Activated CD4-positive, alpha-beta T cell treated with anti-CD3 and anti-CD28 coated beads, Interleukin-2, amount 10 ng/mL, durations not matched to agents 7 days and 5 days (primary cell): ENCODE measurements around the gene KRT25. TPM values are rescaled to one million over a fixed set of nuclear protein-coding genes. Genes with fewer than 3 reads are reported as not detected.
"Not testable (repeated sequence)": the region's sequence is repeated elsewhere in the genome, so short reads cannot be mapped to it uniquely, and the experiment has no call there.

Experiments used
- CTCF ChIA-PET: fragments of 350-600 bp; sonication (Branson Sonifier 250); formaldehyde crosslinking; loops from one replicate; lab custom pipeline; 2021; ENCODE audit warnings: antibody characterized with exemption; lab: Charles Lee
- POLR2A ChIA-PET: fragments of 350-600 bp; sonication (Branson Sonifier 250); formaldehyde crosslinking; loops from one replicate; lab custom pipeline; 2021; ENCODE audit warnings: antibody characterized with exemption; lab: Charles Lee
- DNase-seq: peaks from one replicate; pipeline ENCODE4 v3.0.0-alpha.2; 2020
- H3K27ac Mint-ChIP-seq: one replicate; pipeline ENCODE4 v1.8.0; 2021; ENCODE audit warnings: mild to moderate bottlenecking, moderate library complexity, mixed read lengths
- H3K27me3 Mint-ChIP-seq: one replicate; pipeline ENCODE4 v1.8.0; 2021; ENCODE audit warnings: mixed read lengths
- H3K36me3 Mint-ChIP-seq: one replicate; pipeline ENCODE4 v1.8.0; 2021; ENCODE audit warnings: low read depth, mixed read lengths
- H3K4me1 Mint-ChIP-seq: one replicate; pipeline ENCODE4 v1.8.0; 2021; ENCODE audit warnings: mixed read lengths
- H3K4me3 Mint-ChIP-seq: one replicate; pipeline ENCODE4 v1.8.0; 2021; ENCODE audit warnings: mild to moderate bottlenecking, moderate library complexity, mixed read lengths
- H3K9me3 Mint-ChIP-seq: one replicate; pipeline ENCODE4 v1.8.0; 2021; ENCODE audit warnings: mixed read lengths
- total RNA-seq, 2 experiments: library from RNA; stranded (reverse); gene quantifications; one replicate each; pipeline ENCODE4 v1.2.3, GENCODE V29; 2021

Gene KRT25
- total RNA-seq, 2 experiments from 2014 or later, result not detected

DNA sequence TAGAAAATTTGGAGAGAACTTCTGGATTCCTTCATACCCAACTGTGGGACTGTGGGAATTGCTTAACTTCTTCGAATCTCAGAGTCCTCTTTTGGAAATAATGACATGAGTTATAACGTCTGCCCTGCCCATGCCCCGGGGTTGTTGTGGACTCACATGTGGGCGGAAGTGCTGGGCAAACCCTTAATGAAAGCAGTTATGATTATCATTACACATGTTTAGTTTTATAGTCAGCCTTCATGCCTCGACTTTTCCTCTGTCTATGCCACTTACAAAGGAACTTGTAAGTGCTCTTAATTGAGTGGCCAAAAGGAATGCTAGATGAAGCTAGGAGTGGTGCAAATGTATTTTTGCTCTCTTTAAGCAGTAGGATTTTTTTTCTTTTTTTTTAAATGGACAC, 23.3 kb upstream of the KRT25 start:
- peaks cover 57% of the 10 kb centered on the region for H3K27me3 Mint-ChIP-seq
- no peak for DNase-seq
- ChIA-PET CTCF (no interaction called here), POLR2A (no interaction called here)
- no peaks in the 10 kb centered on the region for H3K9me3 Mint-ChIP-seq
- no peaks in the 10 kb centered on the region for H3K36me3 Mint-ChIP-seq
- no peak overlapping the region for H3K27ac Mint-ChIP-seq
- H3K4me3 Mint-ChIP-seq, result no peak overlapping the region
- peaks cover 9% of the 10 kb centered on the region for H3K4me1 Mint-ChIP-seq

DNA sequence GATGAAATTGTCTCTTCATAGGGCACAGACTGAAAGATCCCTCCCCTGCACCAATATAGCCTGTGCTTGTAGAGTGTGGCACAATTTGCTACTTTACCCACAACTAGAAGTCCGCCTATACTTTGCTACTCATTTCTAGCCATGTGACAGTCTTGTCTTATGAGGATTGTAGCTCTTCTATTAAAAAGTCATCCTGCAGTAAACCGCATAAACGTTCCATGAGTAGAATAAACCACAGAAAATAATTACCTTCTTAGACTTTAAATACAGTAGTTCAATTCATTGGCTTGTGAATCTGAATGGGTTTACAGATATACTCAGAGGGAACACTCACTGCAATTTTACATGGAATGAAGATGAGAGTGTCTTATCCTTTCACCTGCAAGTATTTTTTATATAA, 22.8 kb upstream of the KRT25 start:
- DNase-seq, result no peak
- peaks cover 9% of the 10 kb centered on the region for H3K4me1 Mint-ChIP-seq
- POLR2A ChIA-PET, result no interaction called here
- no peaks in the 10 kb centered on the region for H3K36me3 Mint-ChIP-seq
- H3K27me3 Mint-ChIP-seq, result peaks cover 53% of the 10 kb centered on the region
- CTCF ChIA-PET, result no interaction called here
- no peak overlapping the region for H3K4me3 Mint-ChIP-seq
- H3K27ac Mint-ChIP-seq, result no peak overlapping the region
- no peaks in the 10 kb centered on the region for H3K9me3 Mint-ChIP-seq

DNA sequence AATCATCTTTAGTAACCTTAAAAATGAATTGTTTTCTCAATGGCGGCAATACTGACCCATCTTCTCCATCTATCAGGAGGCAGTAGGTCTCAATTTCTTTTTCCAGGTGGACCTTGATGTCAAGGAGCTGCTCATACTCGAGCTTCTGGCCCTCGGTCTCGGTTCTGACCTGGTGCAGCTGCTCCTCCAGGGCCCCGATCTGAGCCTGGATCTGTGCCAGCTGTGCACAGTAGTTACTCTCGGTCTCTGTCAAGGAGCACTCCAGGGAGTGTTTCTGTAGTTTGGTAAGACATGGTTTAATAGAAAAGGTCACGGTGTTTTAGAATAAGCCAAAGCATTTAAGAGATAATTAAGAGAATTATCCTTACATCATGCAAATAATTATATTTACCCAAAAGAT, 22.3 kb upstream of the KRT25 start:
- POLR2A ChIA-PET, result no interaction called here
- DNase-seq, result no peak
- Mint-ChIP-seq H3K27me3 (peaks cover 59% of the 10 kb centered on the region), H3K4me1 (peaks cover 9% of the 10 kb centered on the region), H3K27ac (no peak overlapping the region), H3K9me3 (no peaks in the 10 kb centered on the region), H3K4me3 (no peak overlapping the region), H3K36me3 (no peaks in the 10 kb centered on the region)
- CTCF ChIA-PET, result no interaction called here

DNA sequence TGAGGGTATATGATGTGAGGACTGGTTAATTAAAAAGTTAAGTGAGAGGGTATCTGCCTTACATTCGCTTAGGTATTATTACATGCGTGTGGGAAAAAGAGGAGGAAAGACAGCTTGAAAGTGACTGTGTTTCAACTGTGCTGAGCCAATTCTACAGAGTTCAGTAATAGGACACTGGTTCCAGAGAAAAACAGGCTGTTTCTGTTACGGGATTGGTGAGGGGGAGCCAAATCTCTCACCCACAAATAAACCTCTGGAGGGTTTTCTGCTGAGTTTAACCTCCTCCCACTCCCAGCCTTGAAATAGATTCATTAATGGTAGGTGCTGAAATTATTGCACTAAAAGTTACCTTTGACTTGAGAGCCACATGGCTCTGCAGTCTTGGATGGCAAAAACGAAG, 20.8 kb upstream of the KRT25 start:
- ChIA-PET POLR2A (no interaction called here), CTCF (no interaction called here)
- Mint-ChIP-seq H3K27me3 (peaks cover 64% of the 10 kb centered on the region), H3K4me3 (no peak overlapping the region), H3K36me3 (no peaks in the 10 kb centered on the region), H3K4me1 (peaks cover 9% of the 10 kb centered on the region), H3K27ac (no peak overlapping the region), H3K9me3 (no peaks in the 10 kb centered on the region)
- DNase-seq, result no peak

DNA sequence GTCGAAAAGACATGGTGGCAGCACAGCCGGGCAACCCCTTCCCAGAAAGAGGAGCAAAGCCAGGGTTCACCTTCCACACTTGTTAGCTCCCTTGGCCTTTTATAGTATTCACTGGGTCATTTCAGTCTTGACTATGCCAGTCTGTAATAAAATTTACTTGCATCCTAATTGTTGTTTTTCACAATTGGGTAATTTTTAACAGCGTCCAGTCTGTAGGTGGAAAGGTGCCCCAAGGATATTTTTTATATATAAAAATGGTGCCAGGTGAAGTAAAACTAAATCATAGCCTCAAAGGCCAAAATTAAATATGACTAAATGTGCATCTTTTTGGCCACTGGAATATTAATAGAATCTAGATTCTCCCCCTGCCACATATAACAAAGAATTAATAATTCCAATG, 17.0 kb upstream of the KRT25 start, which contains the start of gene KRT26:
Gene KRT26 (minus strand): TSS at position 101 of the 400 bp plus-strand sequence. CDS start 88 bp downstream, at position 13.
- DNase-seq, result no peak
- ChIA-PET POLR2A (no interaction called here), CTCF (interaction anchor here (0.6 kb wide), 1 partner anchor 152 kb away, joined by 3 read pairs; no protein-coding TSS in a partner anchor)
- Mint-ChIP-seq H3K9me3 (no peaks in the 10 kb centered on the region), H3K27ac (no peak within 1 kb of the TSS), H3K4me3 (no peak within 1 kb of the TSS), H3K4me1 (no peaks in the 10 kb centered on the region), H3K27me3 (peaks cover 42% of the 10 kb centered on the region), H3K36me3 (no peaks in the 10 kb centered on the region)

DNA sequence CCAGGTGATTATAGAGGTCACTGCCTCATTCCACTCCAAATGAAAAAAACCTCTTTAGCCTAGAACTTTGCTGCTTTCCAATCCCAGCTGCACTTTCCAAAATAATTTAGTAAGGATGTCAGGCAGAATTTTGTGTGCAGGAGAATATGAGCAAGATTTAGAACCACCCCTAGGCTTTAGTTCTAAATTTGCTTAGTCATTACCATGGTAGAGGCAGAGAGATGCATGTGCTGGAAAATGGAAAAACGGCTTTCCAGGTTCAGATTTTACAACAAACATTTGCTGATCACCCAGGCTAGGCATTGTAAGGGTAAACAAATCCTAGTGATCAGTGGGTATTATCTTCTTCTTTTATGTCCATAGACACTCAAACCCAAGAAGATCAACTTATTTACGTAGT, 10.5 kb upstream of the KRT25 start:
- H3K4me3 Mint-ChIP-seq, result no peak overlapping the region
- CTCF ChIA-PET, result no interaction called here
- POLR2A ChIA-PET, result no interaction called here
- no peak overlapping the region for H3K27ac Mint-ChIP-seq
- peaks cover 26% of the 10 kb centered on the region for H3K27me3 Mint-ChIP-seq
- H3K9me3 Mint-ChIP-seq, result peaks cover 16% of the 10 kb centered on the region
- no peaks in the 10 kb centered on the region for H3K4me1 Mint-ChIP-seq
- peaks cover 2% of the 10 kb centered on the region for H3K36me3 Mint-ChIP-seq
- no peak for DNase-seq

DNA sequence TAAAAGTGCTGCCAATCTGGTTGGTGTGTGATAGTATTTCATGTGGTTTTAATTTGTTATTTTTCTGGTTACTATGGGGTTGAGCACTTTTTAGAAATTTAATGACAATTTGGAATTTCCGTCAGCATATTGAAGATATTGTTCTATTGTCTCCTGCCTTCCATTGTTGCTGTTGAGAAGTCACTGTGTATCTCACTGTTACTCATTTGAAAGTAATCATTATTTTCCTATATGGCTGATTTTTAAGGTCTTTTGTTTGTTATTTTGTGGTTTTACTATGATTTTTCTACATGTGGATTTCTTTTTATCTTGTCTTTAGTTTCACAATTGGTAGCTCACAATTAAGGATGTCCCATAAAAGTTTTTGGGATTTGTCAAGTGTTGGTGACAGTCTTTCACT, 8.6 kb upstream of the KRT25 start:
- no peaks in the 10 kb centered on the region for H3K4me1 Mint-ChIP-seq
- no peak overlapping the region for H3K4me3 Mint-ChIP-seq
- DNase-seq, result no peak
- POLR2A ChIA-PET, result no interaction called here
- peaks cover 30% of the 10 kb centered on the region for H3K9me3 Mint-ChIP-seq
- H3K27ac Mint-ChIP-seq, result no peak overlapping the region
- CTCF ChIA-PET, result no interaction called here
- H3K36me3 Mint-ChIP-seq, result peaks cover 4% of the 10 kb centered on the region
- peaks cover 27% of the 10 kb centered on the region for H3K27me3 Mint-ChIP-seq

DNA sequence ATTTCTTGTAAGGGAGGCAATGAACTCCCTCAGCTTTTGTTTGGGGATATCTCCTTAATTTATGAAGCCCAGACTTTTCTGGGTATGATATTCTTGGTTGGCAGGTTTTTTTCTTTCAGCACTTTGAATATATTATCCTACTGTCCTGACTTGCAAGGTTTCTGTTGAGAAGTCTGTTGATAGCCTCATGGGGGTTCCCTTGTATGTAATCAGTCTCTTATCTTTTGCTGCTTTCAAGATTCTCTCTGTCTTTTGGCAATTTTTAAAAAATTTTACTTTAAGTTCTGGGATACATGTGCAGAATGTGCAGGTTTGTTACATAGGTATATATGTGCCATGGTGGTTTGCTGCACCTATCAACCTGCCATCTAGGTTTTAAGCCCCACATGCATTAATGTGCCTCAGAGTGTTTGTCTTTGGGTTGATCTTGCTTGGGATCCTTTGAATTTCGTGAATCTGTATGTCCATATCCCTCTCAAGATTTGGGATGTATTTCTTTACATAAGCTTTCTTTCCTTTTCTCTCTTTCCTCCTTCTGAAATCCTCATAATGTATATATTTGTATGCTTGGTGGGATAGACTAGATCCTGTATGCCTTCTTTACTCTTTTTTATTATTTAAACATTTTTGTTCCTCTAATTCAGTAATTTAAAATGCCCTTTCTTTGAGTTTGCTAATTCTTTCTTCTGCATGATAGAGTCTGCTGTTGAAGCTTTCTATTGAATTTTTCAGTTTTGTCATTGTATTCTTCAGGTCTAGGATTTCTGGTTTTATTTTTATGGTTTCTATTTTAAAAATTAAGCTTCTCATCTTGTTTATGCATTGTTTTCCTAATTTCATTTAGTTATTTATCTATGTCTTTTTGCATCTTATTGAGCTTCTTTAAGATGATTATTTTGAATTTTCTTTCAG, 5.2 kb upstream of the KRT25 start:
- no peak overlapping the region for H3K27ac Mint-ChIP-seq
- ChIA-PET POLR2A (no interaction called here), CTCF (no interaction called here)
- H3K4me3 Mint-ChIP-seq, result no peak overlapping the region
- no peak for DNase-seq
- peaks cover 30% of the 10 kb centered on the region for H3K9me3 Mint-ChIP-seq
- H3K36me3 Mint-ChIP-seq, result peaks cover 4% of the 10 kb centered on the region
- H3K27me3 Mint-ChIP-seq, result peaks cover 46% of the 10 kb centered on the region
- no peaks in the 10 kb centered on the region for H3K4me1 Mint-ChIP-seq

DNA sequence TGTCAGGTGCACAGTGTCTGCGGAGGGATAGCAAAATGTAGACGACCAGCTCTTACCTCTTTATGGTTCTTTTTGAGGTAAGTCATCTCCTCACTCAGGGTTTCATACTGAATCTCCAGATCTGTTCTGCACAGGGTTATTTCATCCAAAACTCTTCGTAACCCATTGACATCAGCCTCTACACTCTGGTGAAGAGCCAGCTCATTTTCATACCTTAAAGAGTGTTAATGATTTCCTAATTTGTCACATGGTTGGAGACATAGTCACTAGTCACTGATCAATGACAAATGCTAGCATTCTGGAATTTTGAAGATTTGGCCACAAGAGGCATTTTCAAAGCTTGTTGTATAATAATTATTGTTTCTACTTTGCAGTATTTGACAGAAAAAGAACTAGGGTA, 1.3 kb downstream of the KRT25 start:
- Mint-ChIP-seq H3K27ac (no peak overlapping the region), H3K9me3 (peaks cover under 1% of the 10 kb centered on the region), H3K4me1 (no peaks in the 10 kb centered on the region), H3K4me3 (no peak overlapping the region), H3K36me3 (no peaks in the 10 kb centered on the region), H3K27me3 (peaks cover 40% of the 10 kb centered on the region)
- DNase-seq, result no peak
- CTCF ChIA-PET, result interaction anchor here (0.6 kb wide), 1 partner anchor 37 kb away, joined by 3 read pairs; no protein-coding TSS in a partner anchor
- POLR2A ChIA-PET, result interaction anchor here (0.7 kb wide), 1 partner anchor 97 kb away, joined by 3 read pairs; no protein-coding TSS in a partner anchor

DNA sequence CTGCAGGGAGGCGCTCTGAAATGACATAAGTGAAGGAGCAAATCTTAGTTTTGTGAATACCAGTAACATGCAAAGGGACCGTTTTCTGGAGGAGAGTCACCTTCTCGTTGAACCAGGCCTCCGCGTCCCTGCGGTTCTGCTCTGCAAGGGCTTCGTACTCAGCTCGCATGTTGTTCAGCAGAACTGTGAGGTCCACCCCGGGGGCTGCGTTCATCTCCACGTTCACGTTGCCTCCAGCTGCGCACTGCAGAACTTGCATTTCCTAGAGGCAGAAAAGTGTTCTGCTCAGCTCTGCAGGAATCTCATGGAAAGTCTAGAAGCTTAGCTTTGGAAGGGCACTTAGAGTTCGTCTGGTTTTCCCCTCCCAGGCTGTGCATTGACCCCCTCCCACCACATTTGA, 4.1 kb downstream of the KRT25 start:
- H3K27me3 Mint-ChIP-seq, result peaks cover 40% of the 10 kb centered on the region

DNA sequence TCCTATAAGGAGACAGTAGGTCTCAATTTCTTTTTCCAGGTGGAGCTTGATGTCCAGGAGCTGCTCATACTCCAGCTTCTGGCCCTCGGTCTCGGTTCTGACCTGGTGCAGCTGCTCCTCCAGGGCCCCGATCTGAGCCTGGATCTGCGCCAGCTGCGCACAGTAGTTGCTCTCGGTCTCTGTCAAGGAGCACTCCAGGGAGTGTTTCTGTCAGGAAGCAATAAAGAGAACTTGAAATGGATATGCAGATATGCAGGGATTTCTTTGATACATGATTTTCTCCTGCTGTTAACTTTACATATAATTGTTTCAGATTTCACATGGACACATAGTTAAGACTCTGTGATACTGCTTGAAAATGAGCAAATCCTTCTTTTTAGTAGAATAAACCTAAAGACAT, 4.7 kb downstream of the KRT25 start:
- Mint-ChIP-seq H3K4me3 (no peak overlapping the region), H3K4me1 (no peaks in the 10 kb centered on the region), H3K36me3 (no peaks in the 10 kb centered on the region), H3K27me3 (peaks cover 39% of the 10 kb centered on the region), H3K9me3 (peaks cover 3% of the 10 kb centered on the region), H3K27ac (no peak overlapping the region)
- no peak for DNase-seq
- CTCF ChIA-PET, result no interaction called here
- POLR2A ChIA-PET, result interaction anchor here (0.6 kb wide), 1 partner anchor 1386 kb away, joined by 4 read pairs; no protein-coding TSS in a partner anchor

More for the DNA sequence above, 4.1 kb downstream of the KRT25 start:
- Mint-ChIP-seq H3K4me3 (no peak overlapping the region), H3K36me3 (no peaks in the 10 kb centered on the region), H3K9me3 (peaks cover 3% of the 10 kb centered on the region), H3K27ac (no peak overlapping the region), H3K4me1 (no peaks in the 10 kb centered on the region)
- POLR2A ChIA-PET, result no interaction called here
- DNase-seq, result no peak
- CTCF ChIA-PET, result no interaction called here

DNA sequence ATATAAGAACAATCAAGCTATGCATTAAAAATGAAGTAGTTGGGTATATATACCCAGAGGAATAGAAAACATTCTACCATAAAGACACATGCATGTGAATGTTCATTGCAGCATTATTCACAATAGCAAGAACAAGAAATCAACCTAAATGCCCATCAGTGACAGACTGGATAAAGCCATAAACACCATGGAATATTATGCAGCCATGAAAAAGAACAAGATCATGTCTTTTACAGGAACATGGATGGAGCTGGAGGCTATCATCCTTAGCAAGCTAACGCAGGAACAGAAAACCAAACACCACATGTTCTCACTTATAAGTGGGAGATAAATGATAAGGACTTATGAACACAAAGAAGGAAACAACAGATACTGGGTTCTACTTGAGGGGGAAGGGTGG, 6.5 kb downstream of the KRT25 start:
- H3K36me3 Mint-ChIP-seq, DNase-seq, H3K9me3 Mint-ChIP-seq, H3K27ac Mint-ChIP-seq, H3K4me1 Mint-ChIP-seq, POLR2A ChIA-PET, CTCF ChIA-PET, H3K4me3 Mint-ChIP-seq: not testable (repeated sequence)
- H3K27me3 Mint-ChIP-seq, result peaks cover 39% of the 10 kb centered on the region

DNA sequence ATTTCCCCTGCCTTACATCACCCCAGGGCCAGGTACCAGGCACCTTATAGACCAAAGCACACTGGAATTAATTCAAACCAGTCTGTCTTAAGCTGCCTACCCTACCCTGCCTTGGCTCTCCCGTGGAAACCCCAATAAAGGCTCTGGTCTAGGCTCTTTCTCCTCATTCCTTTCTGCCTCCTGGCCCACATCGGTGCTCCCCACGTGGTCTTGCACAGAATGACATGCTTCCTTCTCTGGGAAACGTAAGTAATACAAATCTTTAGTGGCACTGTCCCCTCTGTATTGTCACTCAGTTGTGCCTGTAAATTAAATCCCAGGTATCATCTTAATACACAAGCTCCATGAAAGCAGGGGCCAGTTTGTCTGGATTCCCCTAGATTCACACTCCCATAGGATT, 16.6 kb downstream of the KRT25 start:
- no peak overlapping the region for H3K27ac Mint-ChIP-seq
- no peak overlapping the region for H3K4me3 Mint-ChIP-seq
- no peak for DNase-seq
- H3K27me3 Mint-ChIP-seq, result peaks cover 32% of the 10 kb centered on the region
- ChIA-PET CTCF (interaction anchor here (0.6 kb wide), 2 partner anchors 751 to 1289 kb away, joined by 3 read pairs; partner anchors contain the start of gene KRT36), POLR2A (no interaction called here)
- H3K36me3 Mint-ChIP-seq, result peaks cover 2% of the 10 kb centered on the region
- no peaks in the 10 kb centered on the region for H3K4me1 Mint-ChIP-seq
- H3K9me3 Mint-ChIP-seq, result peaks cover 8% of the 10 kb centered on the region
